HG02763 (cell line): Measurements from ENCODE around the gene SHISAL2A.

Experiments used
- ATAC-seq: cut with Tn5 transposase; IDR thresholded peaks from one replicate; pipeline ENCODE4 v1.9.1; 2021; ENCODE audit warnings: mild to moderate bottlenecking, moderate library complexity; ENCODE audit not compliant: unreplicated experiment

The SHISAL2A gene

GRCh38 chr1:52632732-52633290 is at the start of gene SHISAL2A:
Gene SHISAL2A, plus strand, starts transcription at chr1:52633168. Its CDS starts 326 bp downstream, at chr1:52633494.
- ATAC-seq = no peak

GRCh38 chr1:52585474-52585873 is 47.5 kb upstream of the SHISAL2A start:
- ATAC-seq = no peak

- ATAC-seq = no peak
Observed at GRCh38 chr1:52588027-52588426, 44.9 kb upstream of the SHISAL2A start.

GRCh38 chr1:52588535-52588934 is 44.4 kb upstream of the SHISAL2A start:
- ATAC-seq = no peak

- no peak for ATAC-seq
Observed at GRCh38 chr1:52590266-52590665, 42.7 kb upstream of the SHISAL2A start.

GRCh38 chr1:52592637-52593323 is 40.2 kb upstream of the SHISAL2A start:
- ATAC-seq = no peak

- no peak for ATAC-seq
Observed at GRCh38 chr1:52593495-52593894, 39.5 kb upstream of the SHISAL2A start.

- ATAC-seq = no peak
Observed at GRCh38 chr1:52595061-52595460, 37.9 kb upstream of the SHISAL2A start.

- no peak for ATAC-seq
Observed at GRCh38 chr1:52597912-52598311, 35.1 kb upstream of the SHISAL2A start.

- no peak for ATAC-seq
Observed at GRCh38 chr1:52598729-52599128, 34.2 kb upstream of the SHISAL2A start.

GRCh38 chr1:52599236-52599635 is 33.7 kb upstream of the SHISAL2A start:
- ATAC-seq = no peak

- ATAC-seq = no peak
Observed at GRCh38 chr1:52600533-52601179, 32.3 kb upstream of the SHISAL2A start.

GRCh38 chr1:52601519-52601918 is 31.4 kb upstream of the SHISAL2A start:
- no peak for ATAC-seq

- ATAC-seq = no peak
Observed at GRCh38 chr1:52601991-52602855, 30.7 kb upstream of the SHISAL2A start, which contains the start of gene GPX7. Gene GPX7, plus strand, starts transcription at chr1:52602371. Its CDS starts 39 bp downstream, at chr1:52602410.

GRCh38 chr1:52602856-52603600 is 29.9 kb upstream of the SHISAL2A start:
- ATAC-seq = no peak

GRCh38 chr1:52603630-52604029 is 29.3 kb upstream of the SHISAL2A start:
- no peak for ATAC-seq

- no peak for ATAC-seq
Observed at GRCh38 chr1:52604063-52604770, 28.8 kb upstream of the SHISAL2A start.

- no peak for ATAC-seq
Observed at GRCh38 chr1:52613636-52614373, 19.2 kb upstream of the SHISAL2A start.

- no peak for ATAC-seq
Observed at GRCh38 chr1:52614671-52615070, 18.3 kb upstream of the SHISAL2A start.
